T-helper 2 cell treated with Interferon-gamma antibody and Interleukin-4, amounts not matched to agents 5 μg/mL and 100 μg/mL, for 36 hours (primary cell): ENCODE data around the gene GRK1.
A peak's percentile ranks its signal among the peaks of the same experiment; 100 is the strongest.
"Not testable (repeated sequence)": the region's sequence is repeated elsewhere in the genome, so short reads cannot be mapped to it uniquely, and the experiment has no call there.

ENCODE experiments used
- DNase-seq: peaks from one replicate; pipeline ENCODE4 v3.0.0; 2021; ENCODE audit warnings: low spot score
- H3K27ac Mint-ChIP-seq: one replicate; pipeline ENCODE4 v1.8.0; 2021; ENCODE audit warnings: mild to moderate bottlenecking, mixed read lengths
- H3K27me3 Mint-ChIP-seq: one replicate; pipeline ENCODE4 v1.8.0; 2021; ENCODE audit warnings: low read depth, mixed read lengths
- H3K36me3 Mint-ChIP-seq: one replicate; pipeline ENCODE4 v1.8.0; 2021; ENCODE audit warnings: low read depth, mixed read lengths
- H3K4me1 Mint-ChIP-seq: one replicate; pipeline ENCODE4 v1.8.0; 2021; ENCODE audit warnings: low read depth, mixed read lengths
- H3K4me3 Mint-ChIP-seq: one replicate; pipeline ENCODE4 v1.8.0; 2022; ENCODE audit warnings: mild to moderate bottlenecking, moderate library complexity, mixed read lengths
- H3K9me3 Mint-ChIP-seq: one replicate; pipeline ENCODE4 v1.8.0; 2021; ENCODE audit warnings: mixed read lengths

Gene GRK1

GRCh38 chr13:113741191-113741668 is 74.2 kb downstream of the GRK1 start:
- H3K36me3 Mint-ChIP-seq = no peaks in the 10 kb centered on the region
- H3K27ac Mint-ChIP-seq = no peak overlapping the region
- peaks cover 24% of the 10 kb centered on the region for H3K27me3 Mint-ChIP-seq
- H3K9me3 Mint-ChIP-seq = no peaks in the 10 kb centered on the region
- H3K4me1 Mint-ChIP-seq = peaks cover 17% of the 10 kb centered on the region
- DNase-seq = no peak
- peak overlapping the region; percentile 68 for H3K4me3 Mint-ChIP-seq

DNA sequence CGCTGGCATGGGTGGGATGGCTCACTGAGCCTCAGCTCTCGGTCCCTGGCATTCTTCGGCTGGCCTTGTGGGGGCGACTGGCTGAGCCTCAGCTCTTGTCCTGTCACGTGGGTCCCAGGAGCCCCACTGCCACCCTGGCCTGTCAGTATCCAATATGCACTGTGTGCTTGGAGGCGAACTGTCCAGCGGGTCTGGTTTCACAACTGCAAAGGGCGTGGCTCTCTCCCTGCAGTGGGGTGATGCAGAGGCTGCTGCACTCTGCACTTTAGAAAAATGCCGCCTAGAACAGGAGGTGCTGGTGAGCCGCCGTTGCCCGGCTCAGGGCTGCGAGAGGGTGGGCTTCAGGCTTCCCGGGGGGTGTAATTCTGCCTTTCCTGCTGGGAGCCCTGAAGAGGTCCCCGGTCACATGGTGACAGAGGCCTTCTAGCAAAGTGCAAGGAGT is 75.0 kb downstream of the GRK1 start:
- no peaks in the 10 kb centered on the region for H3K9me3 Mint-ChIP-seq
- H3K4me1 Mint-ChIP-seq = peaks cover 17% of the 10 kb centered on the region
- no peak for DNase-seq
- H3K4me3 Mint-ChIP-seq = peak overlapping the region; percentile 68
- H3K36me3 Mint-ChIP-seq = no peaks in the 10 kb centered on the region
- peak overlapping the region; percentile 26 for H3K27ac Mint-ChIP-seq
- H3K27me3 Mint-ChIP-seq = peaks cover 22% of the 10 kb centered on the region

GRCh38 chr13:113742445-113743120 is 75.6 kb downstream of the GRK1 start:
- Mint-ChIP-seq H3K27ac (no peak overlapping the region), H3K9me3 (no peaks in the 10 kb centered on the region), H3K36me3 (no peaks in the 10 kb centered on the region), H3K4me1 (peaks cover 17% of the 10 kb centered on the region), H3K27me3 (peaks cover 22% of the 10 kb centered on the region), H3K4me3 (peak overlapping the region; percentile 68)
- no peak for DNase-seq

DNA sequence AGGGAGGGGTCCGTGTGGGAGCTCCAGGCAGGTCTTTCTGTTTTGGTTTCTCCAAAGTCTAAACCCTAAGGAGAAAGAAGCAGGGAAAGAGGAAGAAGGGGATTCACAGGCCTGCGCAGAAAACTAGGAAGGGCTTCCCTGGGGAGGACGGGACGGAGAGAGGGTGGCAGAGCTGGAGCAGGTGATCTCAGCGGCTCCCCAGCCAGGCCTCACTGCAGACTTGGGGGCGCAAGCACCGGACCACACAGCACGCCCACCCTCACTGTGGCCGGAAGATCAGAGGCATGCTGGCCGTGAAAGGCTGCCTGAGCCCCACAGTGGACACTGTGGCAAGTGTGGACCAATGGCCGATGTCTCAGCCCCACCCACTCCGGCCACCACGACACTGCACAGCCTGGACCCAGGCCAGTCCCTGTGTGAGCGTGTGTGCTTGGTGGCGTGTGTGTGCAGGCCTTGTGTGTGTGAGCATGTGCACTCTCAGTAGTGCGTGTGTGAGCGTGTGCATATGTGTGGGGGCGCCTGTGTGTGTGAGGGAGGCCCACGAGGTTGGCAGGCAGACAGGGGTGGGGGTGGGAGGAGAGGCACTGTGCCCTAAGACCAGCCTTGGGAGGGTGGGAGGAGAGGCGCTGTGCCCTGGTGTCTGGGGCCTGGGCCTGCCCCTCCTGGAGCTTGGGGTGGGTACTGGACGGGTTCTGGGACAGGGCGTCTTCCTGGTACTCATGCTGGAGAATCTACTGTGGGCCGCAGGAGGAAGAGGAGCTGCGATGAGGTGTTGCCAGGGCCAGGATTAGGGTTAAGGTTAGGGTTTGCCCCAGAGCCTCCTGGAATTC is 76.6 kb downstream of the GRK1 start:
- Mint-ChIP-seq H3K36me3 (no peaks in the 10 kb centered on the region), H3K4me3 (no peak overlapping the region), H3K9me3 (no peaks in the 10 kb centered on the region), H3K27me3 (peaks cover 22% of the 10 kb centered on the region), H3K27ac (no peak overlapping the region), H3K4me1 (peaks cover 17% of the 10 kb centered on the region)
- DNase-seq = no peak

- H3K27ac Mint-ChIP-seq = no peak overlapping the region
- no peaks in the 10 kb centered on the region for H3K9me3 Mint-ChIP-seq
- H3K27me3 Mint-ChIP-seq = peaks cover 20% of the 10 kb centered on the region
- H3K4me1 Mint-ChIP-seq = peaks cover 17% of the 10 kb centered on the region
- no peak overlapping the region for H3K4me3 Mint-ChIP-seq
- H3K36me3 Mint-ChIP-seq = no peaks in the 10 kb centered on the region
- DNase-seq = no peak
Observed at GRCh38 chr13:113744197-113745000, 77.4 kb downstream of the GRK1 start.

- Mint-ChIP-seq H3K27me3 (peaks cover 13% of the 10 kb centered on the region), H3K4me3 (no peak overlapping the region), H3K36me3 (no peaks in the 10 kb centered on the region), H3K9me3 (no peaks in the 10 kb centered on the region), H3K4me1 (peaks cover 17% of the 10 kb centered on the region), H3K27ac (no peak overlapping the region)
- DNase-seq = no peak
Observed at GRCh38 chr13:113745059-113745458, 78.0 kb downstream of the GRK1 start.

- H3K9me3 Mint-ChIP-seq, H3K4me3 Mint-ChIP-seq, DNase-seq, H3K27me3 Mint-ChIP-seq, H3K36me3 Mint-ChIP-seq, H3K27ac Mint-ChIP-seq: not testable (repeated sequence)
- peaks cover 17% of the 10 kb centered on the region for H3K4me1 Mint-ChIP-seq
Observed at GRCh38 chr13:113745500-113746142, 78.6 kb downstream of the GRK1 start.

DNA sequence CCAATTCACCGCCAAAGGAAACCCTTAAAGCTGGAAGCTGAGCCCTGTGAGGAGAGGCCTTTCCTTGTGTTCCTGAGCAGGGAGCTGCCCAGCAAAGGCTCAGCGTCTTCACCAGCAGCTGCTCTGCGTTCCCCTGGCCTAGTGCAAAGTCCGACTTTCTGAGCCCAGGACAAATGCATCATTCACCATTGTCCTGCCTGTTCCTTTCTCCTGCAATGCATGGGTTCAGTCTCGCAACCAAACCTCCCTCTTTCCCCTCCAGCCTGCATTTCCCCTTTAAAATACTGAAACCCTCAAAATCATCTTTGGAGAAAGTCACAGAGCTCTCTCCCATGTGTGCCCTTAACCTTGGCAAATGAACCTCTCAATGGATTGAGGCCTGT is 79.1 kb downstream of the GRK1 start:
- no peaks in the 10 kb centered on the region for H3K36me3 Mint-ChIP-seq
- DNase-seq = no peak
- peaks cover 9% of the 10 kb centered on the region for H3K9me3 Mint-ChIP-seq
- H3K27ac Mint-ChIP-seq = no peak overlapping the region
- peaks cover 16% of the 10 kb centered on the region for H3K4me1 Mint-ChIP-seq
- H3K27me3 Mint-ChIP-seq = peaks cover 7% of the 10 kb centered on the region
- no peak overlapping the region for H3K4me3 Mint-ChIP-seq

DNA sequence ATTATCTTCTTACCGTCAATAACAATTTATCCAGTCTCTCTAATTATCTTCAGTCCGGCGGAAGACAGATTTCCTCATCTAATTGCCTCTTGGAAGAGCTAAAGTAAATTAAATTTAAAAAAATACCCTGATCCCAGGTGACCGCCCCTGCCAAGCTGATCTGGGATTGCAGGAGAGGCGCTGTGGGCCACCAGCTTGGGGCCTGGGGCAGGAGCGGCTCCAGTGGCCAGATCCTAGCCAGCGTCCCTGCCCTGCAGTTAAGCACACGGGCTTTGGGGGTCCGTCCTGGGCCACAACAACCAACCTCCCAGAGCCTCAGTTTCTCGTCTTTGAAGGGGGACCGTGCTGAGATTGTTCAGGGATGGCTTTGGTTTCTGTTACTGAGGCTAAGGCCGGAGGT is 79.7 kb downstream of the GRK1 start:
- Mint-ChIP-seq H3K9me3 (peaks cover 12% of the 10 kb centered on the region), H3K27ac (no peak overlapping the region), H3K4me3 (no peak overlapping the region), H3K36me3 (no peaks in the 10 kb centered on the region), H3K4me1 (peaks cover 10% of the 10 kb centered on the region), H3K27me3 (peaks cover 3% of the 10 kb centered on the region)
- DNase-seq = no peak

DNA sequence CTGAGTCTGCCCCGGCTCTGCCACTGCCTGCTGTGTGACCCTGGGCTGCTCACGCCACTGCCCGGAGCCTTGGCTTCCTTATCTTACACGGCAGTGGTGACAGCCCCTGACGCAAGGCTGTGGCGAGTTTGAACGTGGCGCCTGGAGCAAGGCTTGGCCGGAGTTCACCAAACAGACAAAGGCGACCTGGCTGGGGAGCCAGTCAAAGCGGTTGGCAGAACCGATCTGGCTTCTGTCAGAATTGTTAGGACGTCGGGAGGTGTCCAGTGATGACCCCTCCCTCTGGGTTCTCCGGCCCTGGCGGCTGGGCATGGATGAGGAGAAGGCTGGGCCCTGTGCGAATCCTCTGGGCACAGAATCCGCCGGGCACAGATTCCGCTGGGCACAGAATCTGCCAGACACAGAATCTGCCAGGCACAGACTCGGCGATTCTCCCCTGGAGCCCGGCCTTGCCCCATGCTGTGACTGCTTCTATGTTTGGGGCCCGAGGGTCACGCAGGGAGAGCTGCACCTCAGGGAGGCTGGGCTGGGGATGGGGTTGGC is 80.3 kb downstream of the GRK1 start:
- Mint-ChIP-seq H3K27me3 (peaks cover 3% of the 10 kb centered on the region), H3K9me3 (peaks cover 12% of the 10 kb centered on the region), H3K4me3 (no peak overlapping the region), H3K36me3 (no peaks in the 10 kb centered on the region), H3K4me1 (peaks cover 4% of the 10 kb centered on the region), H3K27ac (no peak overlapping the region)
- no peak for DNase-seq

DNA sequence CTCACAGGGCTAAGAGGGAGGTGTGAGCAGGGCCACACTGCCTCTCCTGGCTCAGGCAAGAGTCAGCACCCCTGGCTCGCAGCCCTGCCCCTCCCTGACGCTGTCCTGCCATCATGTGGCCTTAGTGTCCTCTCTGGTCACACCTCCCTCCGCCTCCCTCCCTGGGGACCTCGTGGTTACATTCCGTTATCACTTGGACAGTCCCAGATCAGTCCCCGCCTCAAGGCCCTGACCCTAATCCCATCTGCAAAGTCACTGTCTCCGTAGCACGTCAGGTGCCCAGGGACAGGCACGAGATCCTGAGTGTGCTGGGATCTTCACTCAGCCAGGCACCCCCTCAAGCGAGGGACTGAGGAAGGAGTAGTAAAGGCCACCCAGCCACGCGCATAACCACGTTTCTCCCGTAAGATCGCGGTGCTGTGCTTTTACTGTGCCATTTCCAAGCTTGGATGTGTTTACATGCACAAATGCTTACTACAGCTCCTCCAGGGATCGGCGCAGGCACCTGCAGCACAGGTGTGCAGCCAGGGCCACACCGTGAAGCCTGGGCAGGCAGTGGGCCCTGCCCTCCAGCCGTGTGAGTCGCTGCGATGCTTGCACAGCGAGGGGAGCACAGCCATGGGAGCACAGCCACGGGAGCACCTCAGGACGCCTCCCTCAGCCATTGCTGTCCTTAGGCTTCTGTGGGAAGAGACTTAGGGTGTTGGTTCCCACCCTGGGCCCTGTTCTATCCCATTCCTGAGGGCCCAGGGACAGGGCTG is 81.3 kb downstream of the GRK1 start:
- H3K27me3 Mint-ChIP-seq = peaks cover 3% of the 10 kb centered on the region
- H3K27ac Mint-ChIP-seq = no peak overlapping the region
- no peak for DNase-seq
- no peak overlapping the region for H3K4me3 Mint-ChIP-seq
- peaks cover 18% of the 10 kb centered on the region for H3K9me3 Mint-ChIP-seq
- H3K4me1 Mint-ChIP-seq = peaks cover 2% of the 10 kb centered on the region
- no peaks in the 10 kb centered on the region for H3K36me3 Mint-ChIP-seq

DNA sequence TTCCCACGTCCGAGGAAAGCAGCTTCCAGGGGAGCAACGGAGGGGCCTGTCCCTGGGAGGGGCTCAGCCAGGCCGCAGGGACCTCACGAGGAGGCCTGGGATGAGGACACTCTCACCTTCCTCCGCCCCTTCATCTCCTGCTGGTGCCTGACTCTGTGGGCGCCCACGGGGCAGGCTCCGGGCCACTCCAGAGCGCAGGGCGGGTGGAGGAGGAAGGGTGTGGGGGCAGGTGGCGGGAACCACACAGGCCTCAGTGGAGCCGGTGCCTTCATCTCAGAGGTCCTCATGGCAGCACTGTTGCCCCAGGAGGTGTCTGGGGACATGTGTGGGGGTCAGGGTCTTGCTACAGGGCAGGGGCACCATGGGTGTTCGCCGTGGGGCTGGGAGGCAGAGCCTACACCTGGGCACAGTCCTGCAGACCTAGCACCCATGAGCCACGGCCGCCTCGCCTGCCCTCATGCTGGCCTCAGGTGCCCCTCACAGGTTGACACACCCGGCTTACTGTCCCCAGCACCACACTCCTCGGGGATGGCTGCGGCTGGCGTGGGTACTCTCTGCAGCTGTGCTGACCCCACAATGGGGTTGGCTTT is 81.9 kb downstream of the GRK1 start:
- no peak for DNase-seq
- H3K27ac Mint-ChIP-seq = no peak overlapping the region
- no peaks in the 10 kb centered on the region for H3K36me3 Mint-ChIP-seq
- H3K4me1 Mint-ChIP-seq = peaks cover 2% of the 10 kb centered on the region
- H3K4me3 Mint-ChIP-seq = no peak overlapping the region
- peaks cover 18% of the 10 kb centered on the region for H3K9me3 Mint-ChIP-seq
- H3K27me3 Mint-ChIP-seq = peaks cover 3% of the 10 kb centered on the region
